ENCODE data around the gene TBX6. TPM values are rescaled to one million over a fixed set of nuclear protein-coding genes. Genes with fewer than 3 reads are reported as not detected.
A peak's percentile ranks its signal among the peaks of the same experiment; 100 is the strongest.

TBX6 gene
- total and polyA plus RNA-seq, 2 donors from 2014 or later: 0.62 to 1.6 TPM

- intact Hi-C loops (cut with DNase I): no loop called here
- peaks cover 2 to 26% (median 16%) of the 10 kb centered on the region in 3 donors for H3K36me3 ChIP-seq (ENCODE audit: control insufficient read depth in 2 of 3, insufficient read depth in 3 of 3, low read length in 3 of 3)
- FAIRE-seq: no peak
Measured at GRCh38 chr16:30075503-30076275, 16.0 kb downstream of the TBX6 start, which contains the start of gene PPP4C. TSS of gene PPP4C (plus strand) at chr16:30075994. CDS start at chr16:30076378, 384 bp downstream.

GRCh38 chr16:30070490-30070889 lies 21.2 kb downstream of the TBX6 start:
- H3K4me1 ChIP-seq (ENCODE audit: control insufficient read depth in 2 of 3, insufficient read depth in 2 of 3, low read depth in 1 of 3, low read length in 3 of 3): peaks cover 0 to 29% (median 9%) of the 10 kb centered on the region in 3 donors
- H3K27ac ChIP-seq (ENCODE audit: low read depth in 2 of 2, low read length in 2 of 2): no peak overlapping the region
- H3K36me3 ChIP-seq (ENCODE audit: control insufficient read depth in 2 of 3, insufficient read depth in 3 of 3, low read length in 3 of 3): peaks cover 11 to 52% (median 34%) of the 10 kb centered on the region in 3 donors
- FAIRE-seq (no peak), DNase-seq (no peak)
- H3K9me3 ChIP-seq (ENCODE audit: control insufficient read depth in 2 of 3, insufficient read depth in 1 of 3, low read length in 3 of 3): no peaks in the 10 kb centered on the region
- intact Hi-C loops (cut with DNase I): no loop called here
- H3K4me3 ChIP-seq (ENCODE audit: low read length in 3 of 3): no peak overlapping the region
- H3K9ac ChIP-seq (ENCODE audit: low read length in 3 of 3): no peak overlapping the region
- no peak for TF ChIP-seq CTCF (IDR thresholded peaks at IDR 0.05; ENCODE audit: borderline replicate concordance, extremely low read depth, insufficient read depth)
- H3K27me3 ChIP-seq (ENCODE audit: control insufficient read depth, insufficient read depth, low read length): no peaks in the 10 kb centered on the region

More at GRCh38 chr16:30075503-30076275, 16.0 kb downstream of the TBX6 start, which contains the start of gene PPP4C:
- H3K4me1 ChIP-seq (ENCODE audit: control insufficient read depth in 2 of 3, insufficient read depth in 2 of 3, low read depth in 1 of 3, low read length in 3 of 3): peaks cover 0 to 20% (median 8%) of the 10 kb centered on the region in 3 donors
- TF ChIP-seq CTCF (IDR thresholded peaks at IDR 0.05; ENCODE audit: borderline replicate concordance, extremely low read depth, insufficient read depth): peak; percentile 12
- no peaks in the 10 kb centered on the region for H3K9me3 ChIP-seq (ENCODE audit: control insufficient read depth in 2 of 3, insufficient read depth in 1 of 3, low read length in 3 of 3)
- DNase-seq: peak; percentile 92 to 97 (median 95)
- H3K27ac ChIP-seq (ENCODE audit: low read depth in 2 of 2, low read length in 2 of 2): peak within 1 kb of the TSS; percentile 82 to 93
- peak within 1 kb of the TSS; percentile 77 to 89 (median 79) for H3K4me3 ChIP-seq (ENCODE audit: low read length in 3 of 3)
- no peaks in the 10 kb centered on the region for H3K27me3 ChIP-seq (ENCODE audit: control insufficient read depth, insufficient read depth, low read length)
- H3K9ac ChIP-seq (ENCODE audit: low read length in 3 of 3): peak within 1 kb of the TSS; percentile 65 to 96 (median 88)

GRCh38 chr16:30069611-30070462 lies 21.9 kb downstream of the TBX6 start:
- no peaks in the 10 kb centered on the region for H3K27me3 ChIP-seq (ENCODE audit: control insufficient read depth, insufficient read depth, low read length)
- peaks cover 11 to 52% (median 34%) of the 10 kb centered on the region in 3 donors for H3K36me3 ChIP-seq (ENCODE audit: control insufficient read depth in 2 of 3, insufficient read depth in 3 of 3, low read length in 3 of 3)
- H3K9ac ChIP-seq (ENCODE audit: low read length in 3 of 3): no peak overlapping the region
- no peak overlapping the region for H3K27ac ChIP-seq (ENCODE audit: low read depth in 2 of 2, low read length in 2 of 2)
- H3K4me3 ChIP-seq (ENCODE audit: low read length in 3 of 3): peak overlapping the region in 1 of 3 donors; percentile 12
- intact Hi-C loops (cut with DNase I): no loop called here
- no peak for TF ChIP-seq CTCF (IDR thresholded peaks at IDR 0.05; ENCODE audit: borderline replicate concordance, extremely low read depth, insufficient read depth)
- no peak for DNase-seq
- FAIRE-seq: no peak
- peaks cover 0 to 29% (median 9%) of the 10 kb centered on the region in 3 donors for H3K4me1 ChIP-seq (ENCODE audit: control insufficient read depth in 2 of 3, insufficient read depth in 2 of 3, low read depth in 1 of 3, low read length in 3 of 3)
- no peaks in the 10 kb centered on the region for H3K9me3 ChIP-seq (ENCODE audit: control insufficient read depth in 2 of 3, insufficient read depth in 1 of 3, low read length in 3 of 3)

Data from kidney (tissue), 14 donors.